Osteocyte (in vitro differentiated cells): ENCODE measurements around the gene GPC6. TPM values are rescaled to one million over a fixed set of nuclear protein-coding genes. Genes with fewer than 3 reads are reported as not detected.
A peak's percentile ranks its signal among the peaks of the same experiment; 100 is the strongest.

Source experiments
- DNase-seq: peaks from one replicate; pipeline ENCODE4 v3.0.0; 2021; ENCODE audit warnings: mixed read lengths; ENCODE audit not compliant: unreplicated experiment; ENCODE audit errors: extremely low spot score
- H3K27ac Mint-ChIP-seq: one replicate; pipeline ENCODE4 v1.8.0; 2021; ENCODE audit warnings: mild to moderate bottlenecking, mixed read lengths; ENCODE audit not compliant: unreplicated experiment
- H3K27me3 Mint-ChIP-seq: one replicate; pipeline ENCODE4 v1.8.0; 2021; ENCODE audit warnings: mixed read lengths; ENCODE audit not compliant: unreplicated experiment
- H3K36me3 Mint-ChIP-seq: one replicate; pipeline ENCODE4 v1.8.0; 2021; ENCODE audit warnings: mixed read lengths; ENCODE audit not compliant: unreplicated experiment
- H3K4me1 Mint-ChIP-seq: one replicate; pipeline ENCODE4 v1.8.0; 2021; ENCODE audit warnings: mixed read lengths; ENCODE audit not compliant: unreplicated experiment
- H3K4me3 Mint-ChIP-seq: one replicate; pipeline ENCODE4 v1.8.0; 2021; ENCODE audit warnings: mild to moderate bottlenecking, moderate library complexity, mixed read lengths; ENCODE audit not compliant: unreplicated experiment
- H3K9me3 Mint-ChIP-seq: one replicate; pipeline ENCODE4 v1.8.0; 2021; ENCODE audit warnings: mixed read lengths; ENCODE audit not compliant: unreplicated experiment
- total RNA-seq: library from RNA; stranded (reverse); gene quantifications from 2 replicates; pipeline ENCODE4 v1.2.1, GENCODE V29; 2021
- TF ChIP-seq, protein P1 (sequence below): fragments of 200-600 bp; sonication (generic); IDR thresholded peaks from 2 replicates; pipeline ENCODE4 v1.5.0; 2021; ENCODE audit warnings: antibody characterized with exemption, mild to moderate bottlenecking, moderate library complexity

GPC6 gene
- total RNA-seq, 1 donor from 2014 or later, result 125 TPM

DNA sequence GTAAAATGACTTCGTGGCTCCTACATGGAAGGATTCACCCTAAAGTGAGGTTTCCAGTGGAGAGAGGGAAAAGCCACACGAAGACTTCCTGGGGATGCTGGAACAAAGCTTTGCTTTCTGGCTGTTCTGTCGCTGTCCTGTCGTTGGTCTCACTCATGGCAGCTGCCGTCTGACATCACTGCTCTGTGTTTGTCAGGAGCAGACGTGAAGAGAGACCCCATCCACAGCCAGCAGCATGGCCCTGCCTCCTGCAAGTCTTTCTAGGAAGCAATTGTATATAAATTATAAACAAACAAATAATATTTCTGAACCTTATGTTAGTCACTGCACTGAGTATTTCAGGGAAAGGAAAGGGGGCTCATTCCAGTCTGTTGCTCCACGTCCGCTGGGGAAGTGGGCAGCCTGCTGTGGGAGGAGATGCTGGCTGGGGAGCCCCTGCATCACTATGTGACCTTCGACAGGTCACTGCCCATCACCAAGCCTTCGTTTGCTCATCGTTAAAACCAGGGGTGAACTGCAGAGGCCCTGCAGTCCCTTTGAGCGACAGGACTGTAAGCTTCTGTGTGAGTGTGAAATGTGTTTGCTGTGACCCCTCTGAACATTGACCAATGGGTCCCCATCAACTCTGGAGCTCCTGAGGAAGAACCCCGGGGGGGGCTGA is 1101.9 kb downstream of the GPC6 start:
- H3K27ac Mint-ChIP-seq, result peak overlapping the region; percentile 90
- peaks cover 7% of the 10 kb centered on the region for H3K36me3 Mint-ChIP-seq
- H3K4me1 Mint-ChIP-seq, result peaks cover 46% of the 10 kb centered on the region
- no peak overlapping the region for H3K4me3 Mint-ChIP-seq
- DNase-seq, result no peak
- TF ChIP-seq, protein P1, sequence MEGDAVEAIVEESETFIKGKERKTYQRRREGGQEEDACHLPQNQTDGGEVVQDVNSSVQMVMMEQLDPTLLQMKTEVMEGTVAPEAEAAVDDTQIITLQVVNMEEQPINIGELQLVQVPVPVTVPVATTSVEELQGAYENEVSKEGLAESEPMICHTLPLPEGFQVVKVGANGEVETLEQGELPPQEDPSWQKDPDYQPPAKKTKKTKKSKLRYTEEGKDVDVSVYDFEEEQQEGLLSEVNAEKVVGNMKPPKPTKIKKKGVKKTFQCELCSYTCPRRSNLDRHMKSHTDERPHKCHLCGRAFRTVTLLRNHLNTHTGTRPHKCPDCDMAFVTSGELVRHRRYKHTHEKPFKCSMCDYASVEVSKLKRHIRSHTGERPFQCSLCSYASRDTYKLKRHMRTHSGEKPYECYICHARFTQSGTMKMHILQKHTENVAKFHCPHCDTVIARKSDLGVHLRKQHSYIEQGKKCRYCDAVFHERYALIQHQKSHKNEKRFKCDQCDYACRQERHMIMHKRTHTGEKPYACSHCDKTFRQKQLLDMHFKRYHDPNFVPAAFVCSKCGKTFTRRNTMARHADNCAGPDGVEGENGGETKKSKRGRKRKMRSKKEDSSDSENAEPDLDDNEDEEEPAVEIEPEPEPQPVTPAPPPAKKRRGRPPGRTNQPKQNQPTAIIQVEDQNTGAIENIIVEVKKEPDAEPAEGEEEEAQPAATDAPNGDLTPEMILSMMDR, result no peak
- no peaks in the 10 kb centered on the region for H3K9me3 Mint-ChIP-seq
- H3K27me3 Mint-ChIP-seq, result no peaks in the 10 kb centered on the region

GRCh38 chr13:94329277-94329676 is 1102.7 kb downstream of the GPC6 start:
- H3K4me1 Mint-ChIP-seq, result peaks cover 46% of the 10 kb centered on the region
- H3K27me3 Mint-ChIP-seq, result no peaks in the 10 kb centered on the region
- H3K36me3 Mint-ChIP-seq, result peaks cover 7% of the 10 kb centered on the region
- peak overlapping the region; percentile 66 for H3K27ac Mint-ChIP-seq
- no peak overlapping the region for H3K4me3 Mint-ChIP-seq
- TF ChIP-seq, protein P1, result no peak
- no peaks in the 10 kb centered on the region for H3K9me3 Mint-ChIP-seq
- DNase-seq, result no peak

DNA sequence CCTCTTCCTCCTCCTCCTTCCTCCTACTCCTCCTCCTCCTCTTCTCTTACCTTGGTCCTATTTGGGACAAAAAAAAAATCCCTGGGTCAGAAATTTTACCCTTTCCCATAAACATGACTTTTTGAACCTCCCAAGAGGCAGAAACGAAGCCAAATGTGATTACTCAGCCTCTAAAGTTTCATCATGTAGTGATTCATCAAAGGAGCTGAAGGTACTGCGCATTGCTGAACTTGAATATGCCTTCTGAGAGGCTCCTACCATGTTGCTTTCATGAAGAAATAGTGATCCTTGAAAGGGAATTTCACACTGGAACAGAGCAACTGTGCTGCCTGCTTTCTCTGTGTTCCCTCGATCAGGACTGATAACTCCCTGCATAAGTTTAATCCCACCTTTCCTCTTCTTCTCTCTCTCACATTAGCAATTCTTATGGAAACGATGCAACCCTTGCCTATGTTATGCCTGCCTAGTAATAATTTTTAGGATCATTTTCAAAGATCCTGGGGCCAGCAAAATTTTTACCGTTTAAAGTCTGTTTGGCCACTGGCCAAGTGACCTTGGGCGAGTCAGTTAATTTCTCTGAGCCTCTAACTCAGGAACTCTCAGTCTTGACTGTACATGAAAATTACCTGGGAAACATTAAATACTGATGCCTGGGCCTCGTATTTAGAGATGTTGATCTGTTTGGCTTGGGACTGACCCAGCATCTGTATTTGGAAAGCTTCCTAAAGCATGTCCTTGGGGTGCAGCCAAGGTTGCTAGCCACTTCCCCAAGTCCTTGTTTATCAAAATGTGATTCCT is 1103.3 kb downstream of the GPC6 start:
- TF ChIP-seq, protein P1, result no peak
- Mint-ChIP-seq H3K27ac (peak overlapping the region; percentile 66), H3K27me3 (no peaks in the 10 kb centered on the region), H3K9me3 (no peaks in the 10 kb centered on the region), H3K4me1 (peaks cover 47% of the 10 kb centered on the region), H3K4me3 (peak overlapping the region; percentile 26), H3K36me3 (peaks cover 7% of the 10 kb centered on the region)
- DNase-seq, result no peak

DNA sequence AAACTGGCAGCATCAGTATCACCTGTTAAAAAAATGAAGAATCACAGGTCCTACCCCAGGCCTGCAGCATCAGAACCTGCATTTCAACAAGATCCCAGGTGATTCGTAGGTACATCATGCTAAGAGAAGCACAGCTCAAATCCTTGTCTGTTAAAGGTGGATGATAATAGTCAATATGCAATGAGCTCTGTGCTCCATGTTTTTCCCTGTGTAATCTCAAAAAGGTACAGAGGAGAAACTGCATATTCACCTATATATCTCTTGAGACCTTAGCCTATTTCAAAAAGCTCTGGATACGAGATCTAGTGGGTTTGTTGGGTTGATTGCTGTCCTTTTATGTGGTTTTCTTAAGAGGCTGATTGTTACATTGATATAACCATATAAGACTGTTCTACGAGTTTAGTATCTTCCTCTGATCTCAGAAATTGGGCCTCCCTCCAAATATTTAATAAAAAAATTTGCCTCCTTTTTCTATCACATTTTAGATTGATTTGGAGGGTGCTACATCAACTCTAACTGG is 1104.0 kb downstream of the GPC6 start:
- DNase-seq, result no peak
- TF ChIP-seq, protein P1, result no peak
- Mint-ChIP-seq H3K9me3 (no peaks in the 10 kb centered on the region), H3K36me3 (peaks cover 7% of the 10 kb centered on the region), H3K4me3 (no peak overlapping the region), H3K4me1 (peaks cover 51% of the 10 kb centered on the region), H3K27ac (no peak overlapping the region), H3K27me3 (no peaks in the 10 kb centered on the region)

GRCh38 chr13:94331281-94331680 is 1104.7 kb downstream of the GPC6 start:
- no peaks in the 10 kb centered on the region for H3K27me3 Mint-ChIP-seq
- H3K27ac Mint-ChIP-seq, result no peak overlapping the region
- DNase-seq, result no peak
- TF ChIP-seq, protein P1, result no peak
- H3K36me3 Mint-ChIP-seq, result peaks cover 7% of the 10 kb centered on the region
- no peaks in the 10 kb centered on the region for H3K9me3 Mint-ChIP-seq
- H3K4me1 Mint-ChIP-seq, result peaks cover 52% of the 10 kb centered on the region
- H3K4me3 Mint-ChIP-seq, result no peak overlapping the region
